HG03442 (cell line): ENCODE measurements around the gene ICOSLG.
"Not testable (repeated sequence)": the region's sequence is repeated elsewhere in the genome, so short reads cannot be mapped to it uniquely, and the experiment has no call there.

ENCODE experiments used
- ATAC-seq: cut with Tn5 transposase; IDR thresholded peaks from one replicate; pipeline ENCODE4 v1.9.1; 2021; ENCODE audit warnings: mild to moderate bottlenecking, moderate library complexity; ENCODE audit not compliant: unreplicated experiment

The ICOSLG gene

DNA sequence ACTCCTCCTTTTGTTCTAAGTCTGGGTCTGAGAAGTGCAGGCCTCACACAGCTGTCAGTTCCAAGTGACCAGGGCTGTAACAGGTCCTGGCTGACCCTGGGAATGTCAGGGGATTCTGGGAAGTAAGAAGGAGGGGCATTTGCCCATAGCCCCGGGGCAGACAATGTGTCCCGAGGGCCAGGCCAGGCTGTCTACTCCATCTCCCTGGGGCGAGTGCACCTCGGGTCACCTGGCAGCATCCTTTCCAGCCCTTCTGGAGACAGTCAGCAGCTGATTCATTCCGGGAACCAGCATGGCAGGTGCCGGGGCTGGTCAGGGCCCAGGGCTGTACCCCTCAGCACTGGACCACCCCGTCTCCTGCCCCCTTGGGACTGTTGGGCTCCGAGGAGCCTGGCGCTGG, 13.1 kb downstream of the ICOSLG start:
- not testable (repeated sequence) for ATAC-seq

GRCh38 chr21:44225605-44226004, 15.1 kb downstream of the ICOSLG start:
- ATAC-seq = not testable (repeated sequence)

GRCh38 chr21:44223334-44223733, 17.4 kb downstream of the ICOSLG start:
- not testable (repeated sequence) for ATAC-seq

DNA sequence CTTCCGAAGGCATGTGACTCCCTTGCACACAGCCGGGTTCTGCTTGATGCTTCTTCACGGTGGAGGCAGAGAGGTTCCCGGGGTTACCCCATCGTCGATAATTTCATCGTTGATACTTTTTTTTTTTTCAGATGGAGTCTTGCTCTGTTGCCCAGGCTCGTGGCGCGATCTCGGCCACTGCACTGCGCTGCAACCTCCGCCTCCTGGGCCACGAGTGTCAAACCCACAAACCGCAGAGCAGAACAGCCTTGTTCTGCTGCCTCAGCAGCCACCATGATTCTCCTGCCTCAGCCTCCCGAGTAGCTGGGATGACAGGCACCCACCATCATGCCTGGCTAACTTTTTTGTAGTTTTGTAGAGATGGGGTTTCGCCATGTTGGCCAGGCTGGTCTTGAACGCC, 20.1 kb downstream of the ICOSLG start:
- not testable (repeated sequence) for ATAC-seq

DNA sequence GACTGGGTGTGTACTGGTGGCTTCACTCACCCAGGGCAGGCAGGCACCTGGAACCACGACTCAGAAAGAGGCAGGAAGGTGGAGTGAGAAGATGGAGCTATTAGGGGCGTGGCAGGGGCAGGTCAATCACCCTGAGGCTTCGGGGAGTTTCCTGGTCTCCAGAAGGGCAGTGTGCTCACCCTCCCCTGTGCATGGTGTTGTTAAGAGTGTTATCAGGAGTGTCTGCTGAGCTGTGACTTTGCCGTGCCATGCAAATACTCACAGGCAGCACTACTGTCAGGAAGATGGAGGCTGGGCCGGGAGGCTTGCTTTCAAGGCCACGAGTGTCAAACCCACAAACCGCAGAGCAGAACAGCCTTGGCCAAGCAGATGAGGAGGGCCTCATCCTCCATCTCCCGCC, 22.3 kb downstream of the ICOSLG start:
- ATAC-seq = not testable (repeated sequence)

DNA sequence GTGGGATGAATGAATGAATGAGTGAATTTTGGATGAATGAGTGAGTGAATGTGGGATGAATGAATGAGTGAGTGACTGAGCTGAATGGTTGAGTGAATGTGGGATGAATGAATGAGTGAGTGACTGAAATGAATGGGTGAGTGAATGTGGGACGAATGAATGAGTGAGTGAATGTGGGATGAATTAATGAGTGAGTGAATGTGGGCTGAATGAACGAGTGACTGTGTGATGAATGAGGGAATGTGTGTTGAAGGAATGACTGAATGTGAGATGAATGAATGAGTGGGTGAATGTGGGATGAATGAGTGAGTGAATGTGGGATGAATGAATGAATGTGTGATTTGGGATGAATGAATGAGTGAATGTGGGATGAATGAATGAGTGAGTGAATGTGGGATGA, 28.8 kb downstream of the ICOSLG start:
- not testable (repeated sequence) for ATAC-seq

- ATAC-seq = not testable (repeated sequence)
Observed at GRCh38 chr21:44211574-44211973, 29.2 kb downstream of the ICOSLG start.

GRCh38 chr21:44207860-44208646, 32.7 kb downstream of the ICOSLG start:
- not testable (repeated sequence) for ATAC-seq

DNA sequence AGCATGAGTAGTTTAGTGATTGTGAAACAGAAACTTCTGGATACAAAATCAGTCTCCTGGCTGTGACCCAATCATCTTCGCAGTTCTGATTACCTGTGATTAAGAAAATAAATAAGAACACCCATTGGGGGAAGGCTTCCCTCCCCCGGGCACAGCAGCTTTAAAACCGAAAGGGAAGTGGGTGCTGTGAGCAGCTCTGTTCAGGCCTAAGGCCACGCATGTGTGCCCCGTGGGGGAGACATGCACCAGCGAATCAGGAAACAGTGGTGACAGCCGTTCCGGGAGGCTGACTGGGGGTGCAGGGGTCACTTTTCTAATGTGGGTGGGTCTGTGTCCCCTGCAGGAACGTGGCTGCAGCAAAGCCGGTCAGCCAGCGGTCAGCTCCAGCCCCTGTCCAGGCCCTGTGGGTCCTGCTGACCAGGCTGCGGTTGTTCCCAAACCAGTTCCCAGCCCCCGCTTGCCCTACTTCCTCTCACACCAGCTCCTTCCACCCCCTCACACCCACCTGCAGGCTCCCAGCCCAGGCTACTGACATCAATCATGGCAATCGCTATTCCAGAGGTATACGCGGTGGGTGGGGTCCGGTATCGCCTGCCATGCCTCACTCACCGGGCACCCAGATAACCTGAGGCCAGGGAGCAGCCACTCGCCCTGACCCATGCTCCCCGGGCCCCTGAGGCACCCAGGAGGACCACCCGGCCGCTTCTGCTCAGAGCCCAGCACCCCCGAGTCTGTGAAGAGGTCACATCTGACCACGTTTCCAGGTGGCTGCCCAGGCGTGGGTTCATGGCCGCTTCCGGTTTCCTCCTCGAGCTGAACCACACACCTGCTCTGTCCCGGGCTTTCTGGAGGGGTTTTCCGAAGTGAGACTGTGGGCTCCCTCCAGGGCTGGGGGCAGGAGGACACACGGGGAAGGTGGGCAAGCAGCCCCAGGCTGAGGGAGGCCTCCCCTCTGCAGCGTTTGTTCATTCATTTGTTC, 33.8 kb downstream of the ICOSLG start:
- not testable (repeated sequence) for ATAC-seq

GRCh38 chr21:44206187-44206586, 34.6 kb downstream of the ICOSLG start:
- not testable (repeated sequence) for ATAC-seq

- ATAC-seq = not testable (repeated sequence)
Observed at GRCh38 chr21:44202590-44203299, 38.0 kb downstream of the ICOSLG start.

DNA sequence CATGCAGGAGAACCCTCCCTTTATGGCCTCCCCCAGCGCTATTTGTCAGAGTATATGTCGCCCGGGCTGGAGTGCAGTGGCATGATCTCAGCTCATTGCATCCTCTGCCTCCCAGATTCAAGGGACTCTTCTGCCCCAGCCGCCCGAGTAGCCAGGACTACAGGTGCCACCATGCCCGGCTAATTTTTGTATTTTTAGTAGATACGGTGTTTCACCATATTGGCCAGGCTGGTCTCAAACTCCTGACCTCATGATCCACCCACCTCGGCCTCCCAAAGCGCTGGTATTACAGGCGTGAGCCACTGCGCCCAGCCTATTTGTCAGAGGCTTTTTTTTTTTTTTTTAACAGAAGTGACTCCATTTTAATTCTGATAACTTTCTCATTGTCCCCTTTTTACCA, 40.7 kb downstream of the ICOSLG start:
- ATAC-seq = not testable (repeated sequence)

DNA sequence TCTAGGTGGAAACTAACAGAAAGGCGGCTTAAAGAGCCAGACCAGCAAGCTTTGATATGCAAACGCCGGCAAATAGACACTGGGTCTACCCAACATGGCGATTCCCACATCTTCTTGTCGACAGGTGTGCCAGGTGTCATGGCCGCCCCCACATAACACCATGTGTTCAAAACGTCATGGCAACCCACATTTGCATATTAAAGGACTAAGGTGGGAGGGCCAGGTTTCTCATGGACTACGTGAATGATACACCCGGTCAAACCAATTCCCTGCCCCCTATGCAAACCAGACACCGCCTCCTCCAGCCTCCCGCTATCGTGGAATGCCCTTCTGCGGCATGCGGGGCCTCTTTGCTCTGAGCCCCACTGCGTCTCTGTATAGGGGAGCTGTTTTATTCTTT, 41.3 kb downstream of the ICOSLG start:
- no peak for ATAC-seq

DNA sequence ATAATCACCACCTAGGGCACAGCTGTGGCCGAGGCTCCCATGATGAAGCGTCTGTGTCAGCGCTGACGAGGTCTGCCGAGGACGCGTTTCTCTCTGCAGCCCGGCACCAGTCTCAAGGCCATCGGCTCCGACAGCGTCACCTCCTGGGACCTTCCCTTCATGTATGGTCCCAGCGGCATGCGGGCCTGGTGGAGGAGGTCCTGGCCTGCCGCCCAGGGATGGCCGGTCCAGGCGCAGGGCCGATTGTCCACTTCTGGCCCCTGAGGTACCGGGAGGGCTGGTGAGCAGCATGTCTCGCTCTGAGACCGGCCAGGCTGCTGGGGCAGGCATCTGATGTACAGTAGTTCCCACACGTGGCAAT, 43.6 kb downstream of the ICOSLG start:
- not testable (repeated sequence) for ATAC-seq

DNA sequence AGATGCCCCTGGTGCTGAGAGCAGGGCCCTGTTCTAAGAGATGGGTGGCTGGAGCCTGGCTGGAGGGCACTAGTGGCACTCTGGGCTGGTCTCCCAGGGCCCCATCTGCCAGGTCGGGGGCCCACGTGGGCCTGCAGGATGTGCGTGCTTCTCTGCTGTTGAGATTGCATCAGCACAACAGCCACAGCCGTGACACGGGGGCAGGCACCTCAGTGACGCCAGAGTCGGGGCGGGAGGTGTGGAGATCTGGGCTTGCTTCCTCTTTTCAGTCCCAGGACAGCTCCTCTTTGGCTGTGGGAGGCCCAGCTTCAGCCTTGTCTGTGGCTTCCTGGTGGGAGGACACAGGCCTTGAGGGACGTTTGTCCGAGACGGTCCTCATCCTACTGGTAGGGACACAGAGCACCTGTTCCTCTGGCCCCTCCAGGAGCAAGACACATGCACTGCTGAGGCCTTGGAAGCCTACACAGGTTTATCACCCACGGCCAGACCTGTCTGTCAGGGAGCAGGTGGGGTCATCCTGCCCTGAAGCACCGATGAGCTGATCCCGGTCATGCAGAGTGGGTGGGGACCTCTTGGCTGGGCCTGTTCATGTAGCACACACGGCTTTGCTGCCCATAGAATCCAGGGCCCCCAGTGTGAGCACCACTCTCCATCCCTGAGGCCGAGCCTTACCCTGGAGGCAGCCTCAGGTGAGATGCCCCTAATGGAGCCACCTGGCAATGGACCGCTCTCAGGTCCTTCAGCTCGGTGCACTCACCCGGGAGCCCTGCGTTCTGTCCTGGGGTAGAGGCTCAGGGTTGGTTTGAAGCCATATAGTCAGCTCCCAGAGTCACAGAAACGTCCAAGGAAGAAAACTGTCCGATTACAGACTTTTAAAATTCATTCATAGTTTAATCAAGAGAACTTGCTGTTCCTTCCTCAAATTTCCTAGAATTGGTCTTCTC, 44.3 kb downstream of the ICOSLG start:
- ATAC-seq = not testable (repeated sequence)

DNA sequence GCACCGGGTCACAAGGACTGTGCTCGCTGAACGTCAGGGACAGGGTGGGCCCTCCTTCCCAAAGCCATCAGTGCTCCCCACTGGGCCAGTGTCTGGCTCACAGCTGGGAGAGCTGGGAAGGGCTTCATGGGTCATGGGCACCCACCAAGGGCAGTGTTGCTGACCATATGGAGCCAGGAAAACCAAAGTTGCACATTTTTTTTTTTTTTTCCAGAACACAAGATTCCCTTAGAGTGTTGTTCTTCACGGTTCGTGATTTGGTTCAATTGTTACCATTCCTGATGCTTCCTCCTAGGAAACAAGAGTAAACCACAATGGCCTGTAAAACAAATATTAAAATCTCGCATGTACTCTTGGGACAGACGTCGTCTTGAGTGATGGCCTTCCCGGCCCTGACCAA, 45.9 kb downstream of the ICOSLG start:
- ATAC-seq = not testable (repeated sequence)

GRCh38 chr21:44194451-44194850, 46.3 kb downstream of the ICOSLG start:
- ATAC-seq = not testable (repeated sequence)

- ATAC-seq = not testable (repeated sequence)
Observed at GRCh38 chr21:44193108-44193507, 47.6 kb downstream of the ICOSLG start.

- not testable (repeated sequence) for ATAC-seq
Observed at GRCh38 chr21:44190349-44191271, 50.1 kb downstream of the ICOSLG start.
